PFSK-1 (cell line): ENCODE data around the gene COQ9.

Source experiments
- FOXP2 ChIP-seq: optimal IDR thresholded peaks from 2 replicates; pipeline ENCODE3; 2011; ENCODE audit warnings: borderline replicate concordance, control low read depth, inconsistent platforms; ENCODE audit not compliant: insufficient read depth; ENCODE audit errors: extremely low read length, extremely low read depth
- POLR2AphosphoS5 ChIP-seq: IDR thresholded peaks from 2 replicates; pipeline ENCODE4 v1.6.1; 2012; ENCODE audit warnings: low read depth, mild to moderate bottlenecking, control low read depth, low read length, moderate library complexity
- REST ChIP-seq, 2 experiments: IDR thresholded peaks; 2 replicates each; pipeline versions ENCODE4 v1.6.1 to v1.8.0; 2011 to 2012; ENCODE audit warnings: low read depth in 2 of 2, low read length in 2 of 2, control low read depth in 1 of 2, inconsistent platforms in 1 of 2, mild to moderate bottlenecking in 1 of 2, moderate library complexity in 1 of 2; ENCODE audit not compliant: insufficient read depth in 1 of 2
- SIN3A ChIP-seq: IDR thresholded peaks from 2 replicates; pipeline ENCODE4 v1.6.1; 2012; ENCODE audit warnings: mild to moderate bottlenecking, low read length, moderate library complexity, borderline replicate concordance; ENCODE audit not compliant: insufficient read depth
- TAF1 ChIP-seq: IDR thresholded peaks from 2 replicates; pipeline ENCODE4 v1.6.1; 2012; ENCODE audit warnings: low read length, control low read depth, borderline replicate concordance; ENCODE audit not compliant: insufficient read depth

COQ9 gene

GRCh38 chr16:57452021-57452420 is 4.7 kb downstream of the COQ9 start:
- TF ChIP-seq FOXP2 = no peak
- TF ChIP-seq POLR2AphosphoS5 = no peak
- no peak for TF ChIP-seq TAF1
- TF ChIP-seq SIN3A = no peak
- TF ChIP-seq REST (IDR thresholded peaks at IDR 0.05; ENCODE audit: insufficient read depth in 1 of 2, low read depth in 2 of 2, low read length in 2 of 2) = no peak

GRCh38 chr16:57462209-57462977 is 15.1 kb downstream of the COQ9 start, which contains the start of gene POLR2C:
Gene POLR2C (plus strand): TSS chr16:57462679. CDS start chr16:57462725, 46 bp downstream.
- peak; percentile 93 for TF ChIP-seq TAF1
- TF ChIP-seq SIN3A = no peak
- TF ChIP-seq FOXP2 = peak; percentile 88
- peak; percentile 90 for TF ChIP-seq POLR2AphosphoS5
- peak in 1 of 2 experiments; percentile 56; a peak in 1 of 4 replicates for TF ChIP-seq REST (IDR thresholded peaks at IDR 0.05; ENCODE audit: insufficient read depth in 1 of 2, low read depth in 2 of 2, low read length in 2 of 2)

- TF ChIP-seq TAF1 (no peak), REST (IDR thresholded peaks at IDR 0.05; ENCODE audit: insufficient read depth in 1 of 2, low read depth in 2 of 2, low read length in 2 of 2) (no peak), POLR2AphosphoS5 (no peak), SIN3A (no peak), FOXP2 (no peak)
These were observed 15.7 kb downstream of the COQ9 start for GRCh38 chr16:57462978-57463362.

- TF ChIP-seq FOXP2 (no peak), POLR2AphosphoS5 (no peak), REST (IDR thresholded peaks at IDR 0.05; ENCODE audit: insufficient read depth in 1 of 2, low read depth in 2 of 2, low read length in 2 of 2) (no peak), TAF1 (no peak)
These were observed 17.2 kb downstream of the COQ9 start for GRCh38 chr16:57464523-57464922.
